ACHN (cell line): ENCODE measurements around the gene NTSR2.

Experiments
- DNase-seq: peaks from one replicate; pipeline ENCODE4 v3.0.0-alpha.2; 2015
- in situ Hi-C: cut with HindIII; loops from 2 replicates; pipeline ENCODE4 v1.10.0; 2017; ENCODE audit warnings: low sequenced_read_pairs, low pct_ligation_motif_present, low pct_unique_long_range_greater_than_20kb

NTSR2 gene

GRCh38 chr2:11646530-11646929 is 23.5 kb downstream of the NTSR2 start:
- DNase-seq, result no peak
- in situ Hi-C loops, result no loop called here

- DNase-seq, result no peak
Observed at GRCh38 chr2:11644293-11644692, 25.7 kb downstream of the NTSR2 start.

GRCh38 chr2:11642972-11643371 is 27.0 kb downstream of the NTSR2 start:
- DNase-seq, result no peak
- in situ Hi-C loops, result no loop called here

More at GRCh38 chr2:11644293-11644692, 25.7 kb downstream of the NTSR2 start:
- in situ Hi-C loops, result no loop called here

- DNase-seq, result no peak
- in situ Hi-C loops, result no loop called here
Observed at GRCh38 chr2:11640132-11640531, 29.9 kb downstream of the NTSR2 start.

- in situ Hi-C loops, result no loop called here
- no peak for DNase-seq
Observed at GRCh38 chr2:11639503-11639902, 30.5 kb downstream of the NTSR2 start.

GRCh38 chr2:11637546-11637945 is 32.4 kb downstream of the NTSR2 start:
- DNase-seq, result no peak
- in situ Hi-C loops, result no loop called here

- in situ Hi-C loops, result no loop called here
- DNase-seq, result no peak
Observed at GRCh38 chr2:11636593-11637295, 33.3 kb downstream of the NTSR2 start.

GRCh38 chr2:11635141-11635540 is 34.9 kb downstream of the NTSR2 start:
- no peak for DNase-seq
- in situ Hi-C loops, result no loop called here

GRCh38 chr2:11634584-11634983 is 35.4 kb downstream of the NTSR2 start:
- DNase-seq, result no peak
- in situ Hi-C loops, result no loop called here

GRCh38 chr2:11633923-11634478 is 36.0 kb downstream of the NTSR2 start:
- no peak for DNase-seq
- in situ Hi-C loops, result no loop called here

GRCh38 chr2:11631462-11631861 is 38.5 kb downstream of the NTSR2 start:
- DNase-seq, result no peak
- in situ Hi-C loops, result no loop called here

- no peak for DNase-seq
- in situ Hi-C loops, result no loop called here
Observed at GRCh38 chr2:11630855-11631254, 39.1 kb downstream of the NTSR2 start.

- DNase-seq, result no peak
- in situ Hi-C loops, result no loop called here
Observed at GRCh38 chr2:11629851-11630250, 40.1 kb downstream of the NTSR2 start.

- no peak for DNase-seq
- in situ Hi-C loops, result no loop called here
Observed at GRCh38 chr2:11629215-11629614, 40.8 kb downstream of the NTSR2 start.

GRCh38 chr2:11628675-11629074 is 41.3 kb downstream of the NTSR2 start:
- in situ Hi-C loops, result no loop called here

GRCh38 chr2:11625671-11626070 is 44.3 kb downstream of the NTSR2 start:
- in situ Hi-C loops, result no loop called here
- no peak for DNase-seq

More at GRCh38 chr2:11628675-11629074, 41.3 kb downstream of the NTSR2 start:
- DNase-seq, result no peak

GRCh38 chr2:11624893-11625292 is 45.1 kb downstream of the NTSR2 start:
- no peak for DNase-seq
- in situ Hi-C loops, result no loop called here

GRCh38 chr2:11622611-11623010 is 47.4 kb downstream of the NTSR2 start:
- no peak for DNase-seq
- in situ Hi-C loops, result no loop called here

- DNase-seq, result no peak
- in situ Hi-C loops, result no loop called here
Observed at GRCh38 chr2:11621410-11621809, 48.6 kb downstream of the NTSR2 start.

- in situ Hi-C loops, result no loop called here
- no peak for DNase-seq
Observed at GRCh38 chr2:11618708-11619062, 51.3 kb downstream of the NTSR2 start.
